Activated CD4-positive, alpha-beta memory T cell treated with anti-CD3 and anti-CD28 coated beads, Interleukin-2, amount 10 ng/mL, durations not matched to agents 7 days and 5 days (primary cell): ENCODE measurements around the gene TUBA8. TPM values are rescaled to one million over a fixed set of nuclear protein-coding genes. Genes with fewer than 3 reads are reported as not detected.

Experiments
- CTCF ChIA-PET: fragments of 350-600 bp; sonication (Branson Sonifier 250); formaldehyde crosslinking; loops from one replicate; lab custom pipeline; 2021; ENCODE audit warnings: antibody characterized with exemption, inconsistent platforms; lab: Charles Lee
- POLR2A ChIA-PET: fragments of 350-600 bp; sonication (Branson Sonifier 250); formaldehyde crosslinking; loops from one replicate; lab custom pipeline; 2021; ENCODE audit warnings: antibody characterized with exemption; lab: Charles Lee
- DNase-seq: peaks from one replicate; pipeline ENCODE4 v3.0.0-alpha.2; 2020
- H3K27ac Mint-ChIP-seq: one replicate; pipeline ENCODE4 v1.8.0; 2021; ENCODE audit warnings: mild to moderate bottlenecking, mixed read lengths
- H3K27me3 Mint-ChIP-seq: one replicate; pipeline ENCODE4 v1.8.0; 2021; ENCODE audit warnings: mixed read lengths
- H3K36me3 Mint-ChIP-seq: one replicate; pipeline ENCODE4 v1.8.0; 2021; ENCODE audit warnings: low read depth, mixed read lengths
- H3K4me1 Mint-ChIP-seq: one replicate; pipeline ENCODE4 v1.8.0; 2021; ENCODE audit warnings: mixed read lengths
- H3K4me3 Mint-ChIP-seq: one replicate; pipeline ENCODE4 v1.8.0; 2021; ENCODE audit warnings: mild to moderate bottlenecking, mixed read lengths
- H3K9me3 Mint-ChIP-seq: one replicate; pipeline ENCODE4 v1.8.0; 2021; ENCODE audit warnings: mixed read lengths
- total RNA-seq, 2 experiments: library from RNA; stranded (reverse); gene quantifications; one replicate each; pipeline ENCODE4 v1.2.3, GENCODE V29; 2021

The TUBA8 gene
- total RNA-seq, 2 experiments from 2014 or later: 0.88 to 1.4 TPM

DNA sequence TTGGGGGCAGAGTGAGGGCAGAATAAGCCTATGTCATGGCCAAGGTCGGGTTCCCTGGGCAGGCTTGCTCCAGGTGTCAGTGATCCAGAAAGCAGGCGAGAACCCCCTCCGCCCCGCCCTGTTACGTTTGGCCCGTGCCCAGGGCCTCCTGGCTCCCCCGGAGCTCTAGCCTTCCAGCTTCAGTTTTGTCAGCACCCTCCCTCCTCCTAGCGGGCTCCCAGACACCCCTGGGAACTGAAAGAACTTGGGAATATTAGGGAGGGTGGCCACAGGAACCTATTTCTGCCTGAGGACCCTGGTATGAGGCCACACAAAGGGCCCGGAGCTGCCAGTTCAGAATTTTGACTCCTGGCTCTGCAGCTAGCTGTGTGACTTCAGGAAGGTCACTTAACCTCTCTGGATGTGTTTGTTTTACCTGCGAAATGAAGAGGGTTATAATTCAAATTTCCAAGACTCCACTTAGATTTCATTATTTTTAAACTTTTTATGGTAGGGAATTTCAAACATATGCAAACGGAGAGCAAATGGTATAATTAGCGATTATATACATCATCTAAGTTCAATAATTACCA lies 1.2 kb downstream of the TUBA8 start:
- H3K4me1 Mint-ChIP-seq: peaks cover 24% of the 10 kb centered on the region
- POLR2A ChIA-PET: interaction anchor here (1.1 kb wide), 1 partner anchor 38 kb away, joined by 3 read pairs; the partner anchor contains the start of gene USP18
- H3K27me3 Mint-ChIP-seq: peaks cover 38% of the 10 kb centered on the region
- no peak for DNase-seq
- H3K4me3 Mint-ChIP-seq: no peak overlapping the region
- CTCF ChIA-PET: no interaction called here
- H3K27ac Mint-ChIP-seq: no peak overlapping the region
- H3K36me3 Mint-ChIP-seq: peaks cover 10% of the 10 kb centered on the region
- peaks cover 4% of the 10 kb centered on the region for H3K9me3 Mint-ChIP-seq

DNA sequence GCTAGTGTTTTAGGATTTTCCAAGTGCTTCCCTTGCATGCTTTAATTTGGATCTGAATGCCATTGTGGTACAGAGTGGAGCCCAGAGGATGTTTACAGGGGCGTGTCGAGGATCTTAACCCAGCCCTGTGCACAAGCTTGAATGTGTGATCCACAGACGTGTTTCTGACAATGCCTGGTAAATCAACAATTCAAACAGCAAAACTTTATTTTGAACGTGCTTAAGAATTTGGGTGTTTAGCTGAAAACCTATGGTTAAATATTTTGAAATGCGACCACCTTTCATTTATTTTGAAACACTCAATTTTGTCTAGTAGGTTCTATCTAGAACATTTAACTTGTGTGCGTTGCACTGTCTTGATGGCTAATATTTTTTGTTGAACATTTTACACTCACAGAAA lies 1.8 kb downstream of the TUBA8 start:
- peaks cover 7% of the 10 kb centered on the region for H3K36me3 Mint-ChIP-seq
- ChIA-PET CTCF (no interaction called here), POLR2A (interaction anchor here (1.1 kb wide), 1 partner anchor 37 kb away, joined by 3 read pairs; the partner anchor contains the start of gene USP18)
- no peak overlapping the region for H3K4me3 Mint-ChIP-seq
- H3K27ac Mint-ChIP-seq: no peak overlapping the region
- peaks cover 35% of the 10 kb centered on the region for H3K27me3 Mint-ChIP-seq
- no peaks in the 10 kb centered on the region for H3K9me3 Mint-ChIP-seq
- peaks cover 24% of the 10 kb centered on the region for H3K4me1 Mint-ChIP-seq
- DNase-seq: no peak

DNA sequence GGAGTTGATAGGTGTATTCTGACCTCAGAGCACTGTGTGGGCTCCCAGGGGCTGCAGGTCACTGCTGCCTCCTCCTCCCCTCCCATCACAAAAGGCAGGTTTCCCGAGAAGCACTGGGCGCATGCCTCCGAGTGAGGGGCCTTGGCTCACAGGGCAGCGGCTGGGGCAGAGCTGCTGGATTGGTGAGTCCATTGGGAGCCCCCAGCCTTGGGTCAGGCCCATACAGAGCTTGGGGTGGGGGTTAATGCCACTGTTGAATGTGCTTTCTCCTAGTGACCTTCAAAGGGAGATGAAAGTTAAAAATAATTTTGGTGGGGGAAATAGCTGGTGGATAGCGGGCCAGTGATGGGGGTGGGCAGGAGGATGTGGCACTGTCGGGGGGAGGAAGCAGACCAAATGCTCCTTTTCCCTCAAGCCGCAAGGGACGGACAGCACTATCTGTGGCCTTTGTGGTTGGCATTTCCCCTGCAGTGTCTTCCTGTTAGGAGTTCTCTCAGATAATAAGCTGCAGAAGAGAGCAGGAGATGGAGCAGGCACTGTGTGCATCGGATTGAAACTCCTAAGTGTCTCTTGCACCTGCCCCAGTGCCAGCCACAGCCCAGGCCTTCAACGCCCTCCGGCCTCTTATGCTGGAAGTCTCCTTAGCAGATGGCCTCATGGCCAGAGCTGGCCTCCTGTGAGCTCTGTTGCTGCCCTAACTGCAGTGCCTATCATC lies 3.2 kb downstream of the TUBA8 start:
- Mint-ChIP-seq H3K9me3 (no peaks in the 10 kb centered on the region), H3K27ac (no peak overlapping the region), H3K36me3 (no peaks in the 10 kb centered on the region), H3K4me1 (peaks cover 24% of the 10 kb centered on the region), H3K27me3 (peaks cover 29% of the 10 kb centered on the region), H3K4me3 (no peak overlapping the region)
- no peak for DNase-seq
- POLR2A ChIA-PET: no interaction called here
- CTCF ChIA-PET: no interaction called here

DNA sequence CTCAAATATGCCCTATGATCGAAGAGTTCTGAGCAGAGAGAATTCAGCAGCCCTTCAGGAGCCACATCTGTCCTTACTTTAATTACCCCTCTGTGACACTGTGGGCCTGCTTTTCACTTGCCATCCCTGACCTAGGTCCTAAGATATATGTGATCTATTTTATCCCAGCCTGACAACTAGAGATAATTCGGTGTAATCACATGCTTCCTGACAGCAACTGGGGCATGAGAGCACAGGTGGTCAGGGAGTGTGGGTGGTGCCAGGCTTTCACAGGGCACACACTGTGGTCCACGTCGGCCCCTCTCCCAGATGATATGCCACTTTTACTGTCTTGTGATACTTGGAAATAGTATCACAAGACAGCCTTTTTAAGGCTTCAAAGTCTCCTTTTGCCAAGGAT lies 3.9 kb downstream of the TUBA8 start:
- Mint-ChIP-seq H3K4me3 (no peak overlapping the region), H3K27ac (no peak overlapping the region), H3K4me1 (peaks cover 24% of the 10 kb centered on the region), H3K9me3 (no peaks in the 10 kb centered on the region), H3K27me3 (peaks cover 26% of the 10 kb centered on the region), H3K36me3 (no peaks in the 10 kb centered on the region)
- CTCF ChIA-PET: no interaction called here
- DNase-seq: no peak
- POLR2A ChIA-PET: no interaction called here

DNA sequence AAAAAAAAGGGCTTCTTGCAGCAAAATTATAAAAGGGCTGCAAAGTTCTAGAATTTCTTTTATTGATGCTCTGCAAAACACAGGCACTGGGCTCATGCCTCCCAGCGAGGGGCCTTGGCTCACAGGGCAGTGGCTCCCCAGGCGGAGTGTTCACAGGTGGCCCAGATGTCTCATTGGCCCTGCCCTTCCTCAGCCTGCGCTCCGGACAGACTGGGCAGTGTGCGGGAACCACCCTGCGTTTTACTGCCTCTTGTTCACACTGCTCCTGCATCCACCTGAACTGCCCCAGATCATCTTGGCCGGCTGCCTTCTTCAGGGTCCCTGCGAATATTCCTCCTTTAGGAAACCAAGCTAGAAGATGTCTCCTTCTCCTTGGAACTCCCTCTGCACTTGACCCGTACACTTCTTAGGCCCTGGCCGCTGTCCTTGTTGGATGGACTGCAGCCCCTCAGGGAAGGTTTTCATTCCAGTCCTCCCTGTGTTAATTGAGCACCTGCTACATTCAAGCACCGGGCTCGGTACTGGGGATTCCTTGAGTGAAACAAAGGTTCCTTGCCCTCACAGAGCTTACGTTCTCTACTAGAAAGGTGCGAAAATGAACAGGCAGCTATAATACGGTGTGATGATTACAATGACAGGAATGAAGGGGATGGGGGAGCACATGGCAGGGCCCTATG lies 4.5 kb downstream of the TUBA8 start:
- no peak overlapping the region for H3K27ac Mint-ChIP-seq
- H3K4me3 Mint-ChIP-seq: no peak overlapping the region
- POLR2A ChIA-PET: interaction anchor here (0.6 kb wide), 1 partner anchor 23 kb away, joined by 3 read pairs; no protein-coding TSS in a partner anchor
- DNase-seq: no peak
- CTCF ChIA-PET: no interaction called here
- no peaks in the 10 kb centered on the region for H3K36me3 Mint-ChIP-seq
- no peaks in the 10 kb centered on the region for H3K9me3 Mint-ChIP-seq
- peaks cover 20% of the 10 kb centered on the region for H3K4me1 Mint-ChIP-seq
- H3K27me3 Mint-ChIP-seq: peaks cover 20% of the 10 kb centered on the region

DNA sequence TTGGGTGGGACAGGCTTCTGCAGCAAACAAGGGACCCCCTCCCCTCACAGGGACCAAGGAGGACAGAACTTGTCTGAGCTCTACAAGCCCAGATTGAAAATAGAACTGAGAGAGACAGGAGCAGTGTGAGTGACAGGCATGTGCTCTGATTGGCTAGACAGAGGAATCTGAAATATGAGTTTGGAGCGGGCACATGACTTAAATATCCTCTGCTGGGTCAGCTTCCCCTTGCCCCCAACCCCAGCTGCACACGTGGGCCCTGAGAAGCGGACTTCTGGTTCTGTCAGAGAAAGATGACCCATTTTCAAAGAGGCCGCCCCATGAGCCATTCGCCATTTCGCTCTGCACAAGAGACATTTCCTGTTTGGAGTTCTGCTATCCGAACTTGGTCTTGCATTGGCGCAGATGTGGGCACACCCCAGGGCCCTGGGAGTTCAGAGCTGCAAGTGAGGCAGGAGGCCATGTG lies 5.3 kb downstream of the TUBA8 start:
- POLR2A ChIA-PET: interaction anchor here (0.6 kb wide), 1 partner anchor 24 kb away, joined by 3 read pairs; no protein-coding TSS in a partner anchor
- CTCF ChIA-PET: no interaction called here
- Mint-ChIP-seq H3K4me1 (peaks cover 18% of the 10 kb centered on the region), H3K27me3 (peaks cover 14% of the 10 kb centered on the region), H3K9me3 (no peaks in the 10 kb centered on the region), H3K27ac (no peak overlapping the region), H3K36me3 (no peaks in the 10 kb centered on the region), H3K4me3 (no peak overlapping the region)
- no peak for DNase-seq

DNA sequence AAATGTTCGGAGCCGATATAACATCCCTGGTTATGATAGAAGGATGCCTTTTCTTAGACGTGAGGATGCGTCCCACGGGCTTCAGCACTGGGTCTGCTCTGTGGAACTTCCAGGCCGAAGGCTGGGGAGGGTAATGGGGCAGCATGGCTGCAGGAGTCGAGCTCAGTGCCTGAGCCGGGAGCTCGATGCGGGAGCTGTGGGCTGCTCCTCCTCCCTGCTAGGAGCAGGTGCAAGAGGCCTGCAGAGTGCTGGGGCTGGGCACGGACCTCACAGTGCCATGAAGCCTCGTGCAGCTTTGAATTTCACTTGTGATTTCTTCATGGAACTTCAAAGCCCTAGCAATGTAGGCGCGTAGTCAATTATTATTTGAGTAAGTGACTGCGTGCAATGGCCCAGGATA lies 6.0 kb downstream of the TUBA8 start:
- ChIA-PET POLR2A (no interaction called here), CTCF (no interaction called here)
- Mint-ChIP-seq H3K27me3 (peaks cover 10% of the 10 kb centered on the region), H3K27ac (no peak overlapping the region), H3K36me3 (no peaks in the 10 kb centered on the region), H3K4me1 (peaks cover 16% of the 10 kb centered on the region), H3K9me3 (no peaks in the 10 kb centered on the region), H3K4me3 (no peak overlapping the region)
- no peak for DNase-seq

DNA sequence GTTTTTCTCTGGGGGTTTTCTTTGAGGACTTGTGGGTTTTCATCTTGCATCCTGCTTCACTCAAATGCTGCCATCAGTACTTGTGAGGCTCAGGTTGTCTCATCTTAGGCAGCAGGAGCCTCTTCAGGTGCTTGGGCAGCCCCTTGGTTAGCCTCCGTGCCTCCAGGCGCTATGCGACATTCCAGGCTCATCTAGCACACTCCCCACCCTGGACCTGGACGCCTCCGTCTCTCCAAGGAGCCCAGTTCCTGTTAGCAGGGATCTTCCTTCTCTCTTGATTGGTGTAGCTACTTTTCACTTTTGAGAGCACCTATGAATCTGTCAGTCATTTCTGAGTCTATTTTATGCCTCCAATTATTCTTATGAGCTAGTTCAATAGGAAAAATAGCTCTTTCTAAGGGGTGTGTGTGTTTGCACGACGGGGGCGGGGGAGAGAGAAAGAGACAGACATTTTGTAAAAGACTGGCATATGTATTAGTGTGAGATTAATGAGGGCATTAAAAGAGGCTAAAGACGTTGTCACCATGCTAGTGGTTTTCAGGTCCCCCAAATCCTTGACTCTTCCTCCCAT lies 7.8 kb downstream of the TUBA8 start:
- H3K27ac Mint-ChIP-seq: no peak overlapping the region

DNA sequence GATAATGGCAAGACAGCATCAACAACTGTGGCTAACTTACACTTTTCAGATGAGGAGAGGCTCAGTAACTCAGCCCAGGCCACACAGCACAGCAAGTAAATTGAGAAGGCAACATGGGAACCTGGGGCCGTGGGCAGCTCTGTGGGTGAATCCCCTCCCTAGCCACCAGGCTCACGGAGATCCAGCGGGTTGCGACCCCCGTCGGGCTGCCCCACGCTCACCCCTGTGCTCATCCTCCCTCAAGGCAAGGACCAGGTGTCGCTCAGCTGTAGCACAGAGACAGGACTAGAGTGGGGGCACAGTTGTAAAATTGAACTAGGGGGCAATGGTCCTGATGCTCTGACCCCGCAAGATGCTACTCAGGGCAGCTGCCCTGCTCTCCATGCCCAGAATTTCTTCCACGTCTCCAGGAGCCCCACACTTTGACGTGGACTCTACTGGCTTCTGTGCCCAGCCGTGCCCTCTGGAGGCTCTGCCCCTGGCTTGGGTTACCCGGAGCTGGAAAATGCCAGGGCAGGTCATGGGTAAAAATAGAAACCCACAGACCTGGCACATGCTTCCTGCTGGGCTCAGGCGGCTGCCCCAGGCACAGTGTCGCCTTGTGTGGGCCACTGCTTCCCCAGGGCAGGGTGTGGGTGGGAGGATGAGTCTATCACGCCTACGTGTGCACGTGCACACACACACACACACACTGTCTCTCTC lies 9.0 kb downstream of the TUBA8 start:
- ChIA-PET POLR2A (no interaction called here), CTCF (no interaction called here)
- Mint-ChIP-seq H3K36me3 (no peaks in the 10 kb centered on the region), H3K27ac (no peak overlapping the region), H3K9me3 (no peaks in the 10 kb centered on the region), H3K27me3 (no peaks in the 10 kb centered on the region), H3K4me3 (no peak overlapping the region), H3K4me1 (peaks cover 5% of the 10 kb centered on the region)
- no peak for DNase-seq

More for the DNA sequence above, 7.8 kb downstream of the TUBA8 start:
- DNase-seq: no peak
- no peaks in the 10 kb centered on the region for H3K36me3 Mint-ChIP-seq
- CTCF ChIA-PET: no interaction called here
- no peaks in the 10 kb centered on the region for H3K27me3 Mint-ChIP-seq
- POLR2A ChIA-PET: no interaction called here
- peaks cover 16% of the 10 kb centered on the region for H3K4me1 Mint-ChIP-seq
- H3K9me3 Mint-ChIP-seq: no peaks in the 10 kb centered on the region
- H3K4me3 Mint-ChIP-seq: no peak overlapping the region

DNA sequence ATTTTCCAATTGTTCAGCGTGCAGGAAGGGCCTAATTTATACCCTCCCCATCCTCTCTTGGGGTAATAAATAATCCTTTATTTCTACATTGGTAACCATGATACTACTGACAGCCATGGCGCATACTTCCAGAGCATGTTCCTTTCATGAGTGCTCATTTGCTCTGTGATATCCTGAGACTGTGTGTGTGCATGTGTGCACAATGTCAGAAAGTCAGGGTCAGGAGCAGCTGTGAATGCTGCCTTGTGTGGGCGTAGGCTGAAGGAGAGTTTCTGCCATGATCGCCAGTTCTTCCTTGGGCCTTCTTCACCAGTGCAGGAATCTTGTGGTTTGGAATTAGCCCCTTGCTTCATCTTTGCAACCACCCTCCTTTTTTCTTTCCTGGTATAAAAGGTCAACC lies 10.2 kb downstream of the TUBA8 start:
- peaks cover 5% of the 10 kb centered on the region for H3K4me1 Mint-ChIP-seq
- no peak overlapping the region for H3K4me3 Mint-ChIP-seq
- no peak overlapping the region for H3K27ac Mint-ChIP-seq
- ChIA-PET POLR2A (no interaction called here), CTCF (no interaction called here)
- H3K36me3 Mint-ChIP-seq: no peaks in the 10 kb centered on the region
- no peak for DNase-seq
- H3K9me3 Mint-ChIP-seq: no peaks in the 10 kb centered on the region
- H3K27me3 Mint-ChIP-seq: no peaks in the 10 kb centered on the region

DNA sequence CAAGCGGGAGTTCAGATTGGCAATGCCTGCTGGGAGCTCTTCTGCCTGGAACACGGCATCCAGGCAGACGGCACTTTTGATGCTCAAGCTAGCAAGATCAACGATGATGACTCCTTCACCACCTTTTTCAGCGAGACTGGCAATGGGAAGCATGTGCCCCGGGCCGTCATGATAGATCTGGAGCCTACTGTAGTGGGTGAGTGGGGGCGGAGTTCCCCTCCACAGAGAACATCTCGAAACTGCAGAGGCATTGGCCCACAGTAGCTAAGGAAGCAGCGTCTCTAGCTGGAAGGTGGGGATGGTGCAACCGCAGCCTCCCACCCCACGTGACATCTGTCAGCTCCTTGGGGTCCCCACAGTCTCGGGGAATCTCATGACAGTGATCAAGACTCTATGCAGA lies 10.9 kb downstream of the TUBA8 start:
- H3K4me1 Mint-ChIP-seq: peaks cover 5% of the 10 kb centered on the region
- H3K36me3 Mint-ChIP-seq: no peaks in the 10 kb centered on the region
- POLR2A ChIA-PET: no interaction called here
- DNase-seq: no peak
- no peak overlapping the region for H3K27ac Mint-ChIP-seq
- no peaks in the 10 kb centered on the region for H3K27me3 Mint-ChIP-seq
- H3K4me3 Mint-ChIP-seq: no peak overlapping the region
- H3K9me3 Mint-ChIP-seq: no peaks in the 10 kb centered on the region
- CTCF ChIA-PET: no interaction called here

DNA sequence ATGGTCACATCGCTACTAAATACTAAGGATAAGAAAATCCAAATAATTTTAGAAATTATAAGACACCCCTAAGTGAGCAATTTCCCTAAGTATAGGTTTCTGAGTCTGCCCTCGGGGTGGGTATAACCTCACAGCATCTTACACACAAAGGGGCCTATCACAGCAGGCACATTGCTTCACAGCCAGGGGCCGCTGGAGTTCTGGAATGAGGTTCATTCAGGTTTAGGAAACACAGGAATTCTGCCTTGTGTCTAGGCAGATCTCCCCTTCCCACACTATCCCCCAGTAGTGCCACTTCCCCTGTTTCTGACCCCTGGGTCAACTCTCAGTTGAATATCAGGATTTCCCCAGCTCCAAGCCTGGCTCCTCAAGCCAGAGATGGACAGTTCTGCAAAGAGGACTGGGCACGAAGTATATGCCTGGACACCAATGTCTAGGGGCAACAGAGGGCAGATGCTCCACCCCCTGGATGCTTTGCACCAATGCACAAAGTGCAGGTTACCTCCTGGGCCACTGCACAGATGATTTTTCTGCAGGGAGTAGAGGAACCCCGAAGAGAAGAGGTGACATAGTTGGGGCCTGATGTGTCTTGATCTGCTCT lies 11.4 kb downstream of the TUBA8 start:
- POLR2A ChIA-PET: no interaction called here
- Mint-ChIP-seq H3K27ac (no peak overlapping the region), H3K4me1 (peaks cover 5% of the 10 kb centered on the region), H3K36me3 (no peaks in the 10 kb centered on the region), H3K9me3 (no peaks in the 10 kb centered on the region), H3K27me3 (no peaks in the 10 kb centered on the region), H3K4me3 (no peak overlapping the region)
- no peak for DNase-seq
- CTCF ChIA-PET: no interaction called here
